Left ventricle myocardium superior (tissue), 1 donor: Measurements from ENCODE around the gene MAP4K2. TPM values are rescaled to one million over a fixed set of nuclear protein-coding genes. Genes with fewer than 3 reads are reported as not detected.
A peak's percentile ranks its signal among the peaks of the same experiment; 100 is the strongest.

Experiments used
- ATAC-seq: fragments of 200-7000 bp; cut with Tn5 transposase; one replicate; pipeline ENCODE4 v1.9.1; 2020; ENCODE audit warnings: mild to moderate bottlenecking, moderate library complexity
- DNase-seq: peaks from one replicate; pipeline ENCODE4 v3.0.0-alpha.2; 2020
- intact Hi-C: fragments of 100-400 bp; cut with micrococcal nuclease; formaldehyde crosslinking; loops from one replicate; pipeline ENCODE4 v1.11.0; 2022
- total RNA-seq: library from RNA; stranded (reverse); fragmentation: NEBNext Ultra II Directional; extraction: Animal tissue kit (Norgen Biotek cat#: 25700); gene quantifications from one replicate; pipeline ENCODE4 v1.2.1, GENCODE V29; 2021
- donor health status: DM: no; HTN: yes; CAD: no; lungs with severe emphysema.

The MAP4K2 gene
- total RNA-seq, 1 donor from 2014 or later, result 8.6 TPM

DNA sequence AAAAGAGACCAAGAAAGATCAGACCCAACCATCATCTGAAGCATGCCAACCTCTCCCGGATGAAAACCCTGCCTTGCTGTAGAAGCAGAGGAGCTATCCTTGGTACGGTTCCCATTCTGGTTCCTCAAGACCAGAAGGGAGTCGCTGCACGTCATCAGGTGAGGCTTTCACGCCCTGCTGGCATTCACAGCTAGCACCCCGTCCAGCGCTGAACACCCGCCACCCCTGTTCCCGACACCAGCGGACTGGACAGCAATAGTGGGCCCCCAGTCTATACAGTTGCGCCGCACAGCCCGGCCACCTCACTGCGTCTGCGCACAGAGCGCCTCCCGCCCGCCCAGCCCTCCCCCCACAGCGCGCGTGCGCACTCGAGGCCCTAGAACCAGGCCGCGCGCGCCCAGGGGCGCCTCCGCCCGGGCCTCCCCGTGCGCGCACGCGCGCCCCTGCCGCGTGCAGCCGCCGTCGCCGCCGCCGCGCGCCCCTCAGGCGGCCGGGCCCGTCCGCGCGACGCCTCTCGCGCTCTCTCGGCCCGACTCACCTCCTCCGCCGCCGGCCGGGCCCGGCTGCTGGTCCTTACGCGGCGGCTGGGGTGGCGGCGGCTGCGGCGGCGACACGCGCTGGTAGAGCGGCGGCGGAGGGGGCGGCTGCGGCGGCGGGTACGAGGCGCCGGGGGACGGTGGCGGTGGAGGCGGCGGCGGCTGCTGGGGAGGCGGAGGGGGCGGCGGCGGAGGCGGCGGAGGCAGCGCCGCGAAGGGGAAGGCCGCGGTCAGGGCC lies 25.4 kb downstream of the MAP4K2 start:
- DNase-seq (peak; percentile 93), ATAC-seq (peak; percentile 20)
- intact Hi-C loops, result no loop called here

DNA sequence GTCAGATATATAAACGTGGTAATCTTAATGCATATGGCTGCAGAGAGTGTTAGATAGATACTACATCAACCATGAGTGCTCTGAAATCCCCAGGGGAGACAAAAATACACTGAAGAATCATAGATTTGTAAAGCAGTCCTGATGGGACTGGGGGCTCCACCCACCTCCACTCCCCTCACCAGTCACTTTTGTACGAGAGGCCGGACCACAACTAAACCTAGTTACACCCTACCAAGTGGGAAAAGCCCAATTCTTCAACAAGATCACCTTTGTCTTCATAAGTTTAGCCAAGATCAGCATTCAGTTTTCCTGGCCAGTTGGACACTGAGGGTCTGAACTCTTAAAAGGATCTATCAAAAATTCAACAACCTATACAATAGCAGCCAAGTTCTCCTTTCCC lies 26.1 kb downstream of the MAP4K2 start:
- intact Hi-C loops, result no loop called here
- DNase-seq, result no peak

DNA sequence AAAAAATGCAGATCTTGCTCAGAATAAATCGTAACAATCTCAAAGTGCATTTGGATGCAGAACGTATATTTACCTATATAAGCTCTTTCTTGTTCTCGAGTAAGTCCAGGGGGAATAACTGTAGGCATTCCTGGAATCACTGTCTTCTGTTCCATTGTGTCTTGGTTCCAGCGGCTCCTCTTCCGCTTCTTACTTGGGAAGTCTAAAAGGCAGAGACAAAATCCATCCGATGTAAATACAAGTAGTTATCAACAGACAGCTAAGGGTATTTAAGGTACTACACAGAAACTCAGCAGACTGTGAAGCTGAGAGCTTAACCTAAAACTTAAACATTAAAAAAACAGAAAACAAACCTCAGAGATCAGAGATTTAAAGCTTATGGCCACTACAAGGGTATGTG lies 26.6 kb downstream of the MAP4K2 start:
- intact Hi-C loops, result no loop called here
- no peak for ATAC-seq

More for the DNA sequence above, 26.1 kb downstream of the MAP4K2 start:
- ATAC-seq, result no peak

DNA sequence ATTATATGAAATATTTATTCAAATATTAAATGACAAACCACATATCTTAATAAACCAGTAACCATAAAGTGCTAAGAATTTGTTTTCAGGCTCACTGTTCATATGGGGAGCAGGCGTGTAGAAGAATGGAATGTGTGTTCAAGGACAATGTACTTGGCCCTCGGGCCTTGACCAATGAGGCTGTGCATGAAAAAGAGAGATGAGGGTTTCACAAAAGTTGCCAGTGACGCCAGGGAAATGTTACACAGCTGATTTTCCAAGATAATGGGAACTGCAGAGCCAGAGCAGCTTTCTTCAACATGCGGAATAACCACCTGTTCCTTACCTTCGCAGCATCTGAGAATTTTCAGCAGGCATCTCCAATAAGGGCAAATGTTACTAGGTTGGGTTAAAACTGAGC lies 28.9 kb downstream of the MAP4K2 start:
- intact Hi-C loops, result no loop called here
- no peak for DNase-seq
- ATAC-seq, result no peak

More for the DNA sequence above, 26.6 kb downstream of the MAP4K2 start:
- no peak for DNase-seq

DNA sequence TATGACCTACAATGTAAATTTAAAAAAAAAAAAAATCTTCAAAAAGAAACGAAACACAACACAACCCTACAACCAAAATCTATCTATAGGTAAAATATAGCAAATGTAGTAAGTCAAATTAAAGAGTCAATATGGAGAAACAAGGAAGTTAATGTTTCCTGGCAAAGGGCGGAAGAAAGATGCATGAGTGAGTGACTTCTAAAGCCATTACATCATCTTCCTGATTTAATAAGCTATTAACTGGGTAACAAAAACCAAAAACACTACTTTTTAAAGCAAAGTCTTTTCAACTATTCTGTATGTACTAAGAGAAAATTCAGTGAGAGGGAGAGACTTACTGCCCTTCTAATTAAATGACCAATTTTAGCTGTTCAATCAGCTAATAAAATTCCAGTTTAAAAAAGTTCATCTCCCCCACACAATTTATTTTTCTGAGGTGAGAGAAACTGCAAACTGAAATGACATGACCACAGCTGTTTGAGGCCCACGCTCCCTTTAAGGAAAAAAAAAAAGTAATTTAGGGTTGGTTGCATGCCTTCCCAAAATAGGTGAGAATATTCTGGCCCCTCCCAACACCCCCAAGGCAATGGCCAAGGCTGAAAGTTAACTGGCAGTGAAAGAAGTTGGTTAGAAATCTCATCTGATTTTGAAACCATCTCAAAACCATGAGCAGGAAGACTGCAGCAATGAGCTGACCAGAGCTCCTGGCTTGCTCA lies 30.6 kb downstream of the MAP4K2 start:
- intact Hi-C loops, result no loop called here
- DNase-seq (no peak), ATAC-seq (no peak)

DNA sequence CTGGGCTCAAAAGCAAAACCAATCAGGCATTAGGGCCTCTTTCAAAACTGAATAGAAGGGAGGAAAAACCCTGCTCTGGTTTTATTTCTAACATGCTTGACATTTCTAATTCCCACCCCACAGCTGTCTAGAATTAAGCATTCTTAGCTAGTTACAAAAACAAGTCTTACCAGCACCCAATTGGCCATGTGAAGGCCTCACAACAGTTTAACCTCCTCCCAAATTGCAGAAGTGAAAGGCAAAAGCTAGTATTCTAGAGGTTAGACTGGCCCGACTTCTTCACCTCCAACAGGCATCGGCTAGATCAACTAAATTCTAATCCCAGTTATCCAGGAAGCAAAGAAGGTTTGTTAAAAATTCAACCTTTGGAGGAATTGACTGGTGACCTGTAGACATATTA lies 31.2 kb downstream of the MAP4K2 start:
- ATAC-seq (no peak), DNase-seq (no peak)
- intact Hi-C loops, result no loop called here

DNA sequence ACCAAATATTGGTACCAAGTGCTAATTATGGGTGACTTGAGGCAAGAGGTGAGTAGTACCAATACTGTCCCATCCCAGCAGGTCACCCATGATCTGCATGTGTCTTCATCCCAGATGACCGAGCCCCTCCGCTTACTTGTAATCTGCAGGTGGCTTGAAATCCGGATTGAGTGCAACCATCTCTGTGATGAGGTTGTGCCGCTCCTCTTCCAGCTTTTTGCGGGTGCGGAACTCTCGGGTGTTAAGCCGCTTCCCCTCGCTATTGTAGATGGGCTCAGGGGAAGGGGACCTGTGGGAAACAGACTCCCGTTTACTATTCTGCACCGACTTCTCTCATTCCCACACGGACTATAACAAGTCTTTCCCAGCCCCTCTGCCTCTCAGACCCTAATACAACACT lies 32.9 kb downstream of the MAP4K2 start:
- ATAC-seq, result no peak
- intact Hi-C loops, result no loop called here
- no peak for DNase-seq

DNA sequence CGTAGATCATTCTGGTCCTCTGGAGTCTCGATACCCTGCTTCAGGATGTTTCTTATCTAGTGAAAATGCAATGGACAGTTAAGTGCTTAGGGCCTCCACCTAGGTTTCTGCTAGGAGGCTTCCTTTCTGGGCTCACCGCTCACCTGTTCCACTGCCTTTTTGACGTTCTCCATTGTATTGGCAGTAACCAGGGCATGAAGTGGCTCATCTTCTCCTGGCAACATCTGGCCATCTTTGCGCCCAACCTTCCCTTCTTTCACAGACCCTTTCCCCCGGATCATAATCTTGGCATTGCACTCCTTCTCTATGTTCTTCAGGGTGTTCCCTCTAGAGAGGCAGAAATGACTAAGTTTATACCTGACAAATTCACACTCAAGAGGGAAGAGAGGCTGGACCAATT lies 33.7 kb downstream of the MAP4K2 start:
- ATAC-seq (no peak), DNase-seq (no peak)
- intact Hi-C loops, result no loop called here

DNA sequence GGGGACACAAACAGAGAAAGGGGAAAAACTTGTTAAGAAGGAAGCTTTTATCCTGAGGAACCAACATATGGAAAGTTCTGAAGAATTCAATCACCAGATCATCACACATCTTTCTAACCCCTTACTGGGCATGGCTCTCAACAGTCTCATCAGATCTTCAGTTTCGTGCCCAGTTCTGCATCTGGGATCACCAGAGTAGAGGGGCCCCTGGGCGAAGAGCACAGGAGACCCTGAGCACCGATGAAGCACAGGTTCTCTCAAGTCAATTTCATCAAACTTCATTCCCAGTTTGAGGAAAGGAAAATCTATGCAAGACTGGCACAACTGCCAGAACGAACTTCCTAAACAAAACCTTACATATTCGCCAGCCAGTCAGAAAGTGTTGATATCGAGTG lies 34.7 kb downstream of the MAP4K2 start:
- ATAC-seq, result no peak
- intact Hi-C loops, result no loop called here
- DNase-seq, result no peak

DNA sequence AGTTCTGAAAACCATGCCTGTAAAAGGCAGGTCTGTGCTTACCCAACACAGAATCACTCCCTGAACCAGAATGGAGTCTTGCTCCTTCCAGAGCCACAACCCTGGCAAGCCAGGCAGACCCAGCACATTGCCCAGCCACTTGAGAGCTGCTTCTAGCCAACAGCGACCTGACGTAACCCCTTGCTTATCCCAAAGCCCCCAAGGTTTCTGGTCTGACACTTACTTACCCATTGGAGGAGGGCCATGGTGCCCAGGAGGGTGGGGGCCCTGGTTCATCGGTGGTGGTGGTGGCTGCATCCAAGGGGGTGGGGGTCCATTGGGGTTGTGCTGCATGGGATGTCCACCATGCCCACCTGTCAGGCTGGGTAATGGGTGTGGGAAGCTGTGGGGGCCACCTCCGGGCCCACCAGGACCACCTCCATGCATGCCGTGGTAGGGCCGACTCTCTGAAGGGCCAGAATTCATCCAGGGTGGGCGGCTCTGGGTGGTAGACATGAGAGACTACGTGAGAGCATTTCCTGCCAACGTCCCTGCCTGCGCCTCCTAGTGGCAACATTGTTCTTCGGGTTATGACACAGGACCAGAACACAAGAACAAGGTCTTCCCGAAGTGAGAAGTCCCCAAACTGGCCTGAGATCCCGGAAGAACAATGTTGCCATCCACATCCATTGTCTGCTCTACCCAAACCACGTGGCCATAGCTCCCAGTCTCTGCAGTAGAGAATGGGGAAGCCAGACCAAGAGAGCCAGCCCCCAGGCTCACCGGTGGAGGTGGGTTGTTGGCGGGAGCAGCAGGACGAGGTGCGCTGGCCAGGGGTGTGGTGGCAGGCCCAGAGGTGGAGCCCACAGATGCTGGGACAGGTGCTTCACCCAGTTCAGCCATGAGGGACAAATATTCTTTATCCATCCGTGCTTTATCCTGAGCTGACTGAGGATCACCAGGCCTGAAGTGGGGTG lies 35.4 kb downstream of the MAP4K2 start:
- peak; percentile 7 for ATAC-seq
- DNase-seq, result peak; percentile 73
- intact Hi-C loops, result no loop called here

DNA sequence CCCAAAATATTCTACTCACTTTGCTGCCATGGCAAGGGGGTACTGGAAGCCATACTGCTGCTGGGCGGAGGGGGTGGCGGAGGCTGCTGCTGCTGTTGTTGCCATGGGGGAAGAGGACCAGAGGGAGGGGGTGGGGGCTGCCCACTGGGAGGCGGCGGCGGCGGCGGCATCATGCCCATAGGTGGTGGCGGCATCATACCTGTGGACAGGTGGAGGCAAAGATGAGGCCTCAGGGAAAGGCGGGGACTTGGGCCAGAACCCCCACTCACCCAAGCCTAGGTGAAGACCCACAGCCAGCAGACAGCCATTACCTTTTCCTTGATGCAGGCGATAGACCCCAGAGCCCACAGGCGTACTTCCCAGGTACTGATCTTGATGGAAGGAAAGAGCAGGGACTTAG lies 36.1 kb downstream of the MAP4K2 start:
- ATAC-seq, result no peak
- DNase-seq, result peak; percentile 25
- intact Hi-C loops, result no loop called here

DNA sequence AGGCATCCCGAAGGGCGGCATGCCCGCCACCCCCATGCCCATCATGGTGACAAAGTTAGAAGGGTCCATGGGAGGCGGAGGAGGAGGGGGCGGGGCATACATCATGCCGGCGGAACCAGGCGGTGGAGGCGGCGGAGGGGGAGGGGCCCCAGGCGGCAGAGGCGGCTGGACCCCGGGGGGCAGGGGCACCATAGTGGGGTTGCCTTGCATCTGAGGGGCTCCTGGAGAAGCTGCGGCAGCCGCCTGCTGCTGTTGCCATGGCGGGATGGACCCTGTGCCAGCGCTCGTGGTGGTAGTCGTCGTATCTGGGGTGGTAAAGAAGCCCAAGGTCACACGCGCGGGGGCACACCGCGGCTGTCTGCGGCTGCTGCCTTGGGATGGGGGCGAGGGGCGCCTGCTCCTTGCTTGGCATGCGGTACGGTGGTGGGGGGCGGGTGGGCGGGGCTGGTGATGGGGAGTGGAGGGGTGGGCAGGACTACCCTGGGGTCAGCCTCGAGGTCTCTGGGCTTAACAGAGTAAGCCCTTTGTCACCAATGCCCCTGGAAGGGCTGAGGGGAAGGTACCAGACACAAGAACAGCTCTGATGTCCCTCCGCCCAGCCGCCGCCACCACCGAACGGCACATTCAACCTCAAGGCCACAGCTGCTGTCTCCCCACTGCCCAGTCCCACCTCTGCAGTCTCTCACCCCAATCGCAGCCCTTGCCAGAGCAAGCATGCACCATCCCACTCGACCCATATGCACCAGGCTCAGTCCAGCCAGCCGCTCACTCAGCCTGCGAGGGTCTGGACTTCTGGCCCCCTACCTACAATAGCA lies 37.0 kb downstream of the MAP4K2 start:
- DNase-seq (peak; percentile 39), ATAC-seq (no peak)
- intact Hi-C loops, result no loop called here

DNA sequence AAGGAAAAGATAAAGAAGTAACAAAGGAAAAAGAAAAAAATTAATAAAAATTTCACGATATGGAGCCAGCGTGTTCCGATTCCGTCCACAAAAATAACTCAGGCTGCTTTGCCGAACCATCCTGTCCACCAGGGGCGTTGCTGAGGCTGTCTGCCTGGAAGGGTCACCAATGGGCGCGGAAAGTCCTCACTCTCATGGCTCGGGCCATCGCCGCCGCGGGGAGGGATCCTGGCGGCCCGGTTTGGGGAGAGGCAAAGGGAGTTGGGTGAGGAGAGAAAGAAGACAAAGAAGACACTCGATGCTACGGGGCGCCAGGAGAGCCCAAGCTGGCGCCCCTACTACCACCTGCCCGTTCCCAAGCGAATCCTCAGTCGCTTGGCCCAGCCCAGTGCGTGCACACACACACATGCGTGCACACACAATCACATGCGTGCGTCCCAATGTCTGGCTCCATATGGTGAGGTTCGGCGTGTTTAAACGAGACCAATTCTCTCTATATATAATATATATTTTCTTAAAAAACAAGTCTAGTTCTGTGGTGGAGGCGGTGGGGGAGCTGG lies 37.6 kb downstream of the MAP4K2 start:
- intact Hi-C loops, result no loop called here
- ATAC-seq, result no peak
- DNase-seq, result no peak

DNA sequence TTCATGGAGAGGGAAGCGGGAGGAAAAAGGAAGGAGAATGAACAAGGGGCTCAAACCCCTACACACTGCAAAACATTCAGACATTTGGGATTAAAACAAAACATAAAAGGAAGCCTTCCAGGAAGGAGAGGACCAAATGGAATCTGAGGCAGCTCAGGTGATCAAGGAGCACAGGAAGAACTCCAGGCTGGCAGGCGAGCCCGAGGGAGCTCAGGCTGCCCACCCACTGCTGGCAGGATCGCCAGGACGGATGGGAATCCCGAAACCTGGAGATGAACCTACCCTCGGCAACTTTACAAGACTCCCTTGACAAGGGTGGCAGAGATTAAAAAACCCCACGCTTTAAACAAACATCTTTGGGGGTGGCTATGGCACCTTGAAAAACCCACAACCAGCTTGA lies 38.3 kb downstream of the MAP4K2 start:
- DNase-seq (no peak), ATAC-seq (no peak)
- intact Hi-C loops, result no loop called here

DNA sequence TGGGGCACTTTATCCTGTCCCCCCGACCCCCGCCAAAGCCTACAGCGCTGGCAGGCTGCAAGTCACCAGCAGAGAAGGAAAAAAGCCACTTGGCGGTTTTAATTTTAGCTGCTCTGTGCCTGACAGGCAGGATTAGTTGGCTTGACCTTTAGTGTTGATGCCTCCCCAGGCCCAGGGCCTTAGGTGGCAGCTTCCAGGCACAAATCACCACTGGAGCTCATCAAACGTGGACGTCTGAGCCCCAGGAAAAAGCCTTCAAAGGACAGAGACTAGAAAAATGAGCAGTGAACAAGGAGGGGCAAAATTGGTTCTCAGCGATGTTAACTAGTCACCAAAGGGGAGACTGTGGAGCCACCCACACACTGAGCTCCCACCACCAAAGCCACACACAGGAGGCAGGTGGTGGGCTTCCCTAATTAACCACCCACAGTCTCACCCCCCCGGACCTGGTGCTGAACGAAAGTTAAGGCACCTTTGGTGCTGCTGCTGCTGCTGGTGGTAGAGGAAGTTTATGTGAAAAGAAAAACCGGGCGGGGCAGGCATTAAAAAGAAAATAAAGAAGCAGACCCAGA lies 38.9 kb downstream of the MAP4K2 start:
- peak; percentile 3 for ATAC-seq
- intact Hi-C loops, result no loop called here
- no peak for DNase-seq

DNA sequence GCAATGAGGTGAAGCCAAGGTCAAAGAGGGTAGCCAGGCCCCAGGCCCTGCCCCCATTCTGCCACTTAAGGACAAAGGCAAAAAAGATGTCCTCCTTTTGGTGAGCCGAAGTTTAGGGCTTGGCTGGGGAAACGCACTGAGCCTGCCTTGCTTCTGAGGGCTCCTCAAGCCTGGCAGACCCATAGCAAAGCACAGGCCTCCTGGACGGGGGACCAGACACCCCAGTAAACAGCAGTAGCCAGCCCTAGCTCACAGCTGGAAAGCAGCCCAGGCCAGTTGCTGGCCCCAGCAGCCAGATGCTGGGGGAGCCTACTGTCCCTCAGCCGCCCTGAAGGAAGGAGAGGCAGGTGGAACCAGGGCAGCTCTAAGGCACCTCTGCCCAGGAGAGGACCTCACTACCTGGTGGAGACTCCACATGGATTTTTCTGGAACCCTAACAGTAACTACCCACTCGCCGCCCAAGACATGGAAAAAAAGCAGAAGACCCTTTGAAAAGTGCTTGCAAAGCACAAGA lies 39.4 kb downstream of the MAP4K2 start:
- ATAC-seq (no peak), DNase-seq (no peak)
- intact Hi-C loops, result no loop called here

DNA sequence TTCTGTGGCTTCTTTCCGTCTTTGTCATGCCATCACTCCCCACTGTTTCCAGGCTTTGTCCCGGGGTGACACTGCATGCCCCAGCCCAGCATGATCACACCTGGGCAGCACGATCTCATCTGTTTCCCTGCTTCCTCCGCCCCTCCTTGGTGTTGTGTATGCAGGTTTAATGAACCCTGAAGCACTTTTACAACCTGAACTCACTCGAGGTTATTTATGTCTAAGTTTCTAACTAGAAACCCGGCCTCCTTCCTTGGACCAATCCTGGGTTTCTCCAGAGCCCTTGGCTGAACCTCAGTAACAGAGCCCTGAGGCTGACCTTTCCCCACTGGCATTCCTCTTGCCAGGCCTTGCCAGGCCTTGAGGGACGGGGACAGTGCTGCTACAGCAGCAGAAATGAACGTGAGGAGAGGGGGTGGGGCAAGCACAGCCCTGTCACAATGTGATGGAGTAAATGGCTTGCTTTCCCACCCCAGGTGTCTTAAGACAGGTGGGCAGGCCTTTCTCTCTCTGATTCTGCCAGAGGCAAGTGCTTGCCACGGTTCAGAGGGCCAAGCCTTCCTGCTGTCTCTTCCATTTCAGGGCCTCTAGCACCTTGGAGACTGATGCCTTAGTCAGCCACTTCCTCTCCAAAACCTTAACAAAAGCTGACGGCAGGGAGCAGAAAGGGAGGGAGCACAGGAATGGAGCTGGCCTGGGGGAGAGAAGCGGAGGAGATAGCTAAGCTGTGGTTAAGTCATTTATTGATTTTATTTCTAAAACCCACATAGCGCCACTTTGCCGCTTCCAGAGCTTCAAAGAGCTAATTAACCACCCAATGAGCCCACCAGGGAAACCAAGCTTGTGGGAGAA lies 40.1 kb downstream of the MAP4K2 start:
- intact Hi-C loops, result no loop called here
- ATAC-seq, result peak; percentile 13
- peak; percentile 54 for DNase-seq
